Trophoblast cell (in vitro differentiated cells and primary cell): ENCODE results near the gene TMEFF2.

Experiments
- DNase-seq, 2 donors: peaks; one replicate each; pipeline ENCODE4 v3.0.0-alpha.2; 2016
- H2AFZ ChIP-seq: 2 replicates; pipeline ENCODE4 v1.6.1; 2013; ENCODE audit warnings: low read length, moderate library complexity, mild to moderate bottlenecking; ENCODE audit not compliant: insufficient read depth, poor library complexity
- H2AK5ac ChIP-seq: 2 replicates; pipeline ENCODE4 v1.6.1; 2013; ENCODE audit warnings: mild to moderate bottlenecking, low read length
- H2BK120ac ChIP-seq: 2 replicates; pipeline ENCODE4 v1.6.1; 2013; ENCODE audit warnings: low read length, mild to moderate bottlenecking, moderate library complexity; ENCODE audit not compliant: insufficient read depth, poor library complexity
- H2BK12ac ChIP-seq: 2 replicates; pipeline ENCODE4 v1.6.1; 2013; ENCODE audit warnings: mild to moderate bottlenecking, low read length, moderate library complexity
- H2BK5ac ChIP-seq: 2 replicates; pipeline ENCODE4 v1.6.1; 2013; ENCODE audit warnings: low read length, low read depth, moderate library complexity, mild to moderate bottlenecking; ENCODE audit not compliant: poor library complexity
- H3K14ac ChIP-seq: 2 replicates; pipeline ENCODE4 v1.6.1; 2013; ENCODE audit warnings: mild to moderate bottlenecking, low read length
- H3K18ac ChIP-seq: 2 replicates; pipeline ENCODE4 v1.6.1; 2013; ENCODE audit warnings: mild to moderate bottlenecking, low read length
- H3K23ac ChIP-seq: 2 replicates; pipeline ENCODE4 v1.6.1; 2013; ENCODE audit warnings: low read length
- H3K27ac ChIP-seq: 2 replicates; pipeline ENCODE4 v1.5.1; 2013; ENCODE audit warnings: low read depth, mild to moderate bottlenecking, inconsistent platforms, low read length, moderate library complexity
- H3K27me3 ChIP-seq: 2 replicates; pipeline ENCODE4 v1.6.1; 2013; ENCODE audit warnings: inconsistent platforms, mild to moderate bottlenecking, low read length, moderate library complexity; ENCODE audit not compliant: insufficient read depth
- H3K36me3 ChIP-seq, 2 experiments: 1 replicate in 1 of 2; 2 replicates in 1 of 2; pipeline ENCODE4 v1.6.1; 2013; ENCODE audit warnings: low read length in 2 of 2, mild to moderate bottlenecking in 2 of 2, moderate library complexity in 1 of 2; ENCODE audit not compliant: insufficient read depth in 2 of 2, control insufficient read depth in 1 of 2
- H3K4ac ChIP-seq: 2 replicates; pipeline ENCODE4 v1.6.1; 2013; ENCODE audit warnings: low read depth, mild to moderate bottlenecking, low read length, moderate library complexity
- H3K4me1 ChIP-seq, 2 experiments: 1 replicate in 1 of 2; 2 replicates in 1 of 2; pipeline ENCODE4 v1.6.1; 2013; ENCODE audit warnings: low read length in 2 of 2, mild to moderate bottlenecking in 2 of 2, moderate library complexity in 1 of 2; ENCODE audit not compliant: insufficient read depth in 2 of 2, control insufficient read depth in 1 of 2
- H3K4me2 ChIP-seq: 2 replicates; pipeline ENCODE4 v1.6.1; 2013; ENCODE audit warnings: inconsistent platforms, mild to moderate bottlenecking, low read length, moderate library complexity
- H3K4me3 ChIP-seq: 2 replicates; pipeline ENCODE4 v1.5.1; 2013; ENCODE audit warnings: mild to moderate bottlenecking, low read depth, low read length, inconsistent platforms
- H3K79me1 ChIP-seq: one replicate; pipeline ENCODE4 v1.6.1; 2013; ENCODE audit warnings: low read length
- H3K79me2 ChIP-seq: 2 replicates; pipeline ENCODE4 v1.6.1; 2013; ENCODE audit warnings: low read length, mild to moderate bottlenecking; ENCODE audit not compliant: control insufficient read depth, insufficient read depth, poor library complexity
- H3K9ac ChIP-seq: 2 replicates; pipeline ENCODE4 v1.6.1; 2013; ENCODE audit warnings: mild to moderate bottlenecking, low read length
- H3K9me3 ChIP-seq: 2 replicates; pipeline ENCODE4 v1.6.1; 2013; ENCODE audit warnings: low read depth, mild to moderate bottlenecking, control low read depth, inconsistent platforms, low read length; ENCODE audit not compliant: insufficient read depth
- H4K12ac ChIP-seq: 2 replicates; pipeline ENCODE4 v1.6.1; 2013; ENCODE audit warnings: low read depth, mild to moderate bottlenecking, low read length, moderate library complexity
- H4K8ac ChIP-seq: 2 replicates; pipeline ENCODE4 v1.6.1; 2013; ENCODE audit warnings: low read depth, mild to moderate bottlenecking, low read length, moderate library complexity
- H4K91ac ChIP-seq: one replicate; pipeline ENCODE4 v1.6.1; 2013; ENCODE audit warnings: low read depth, mild to moderate bottlenecking, low read length, moderate library complexity
- WGBS: extraction: QIAGEN DNeasy Blood & Tissue Kit; methylation state at CpG from one replicate; pipeline ENCODE4 v1.1.7; 2013; ENCODE audit warnings: missing lambda C conversion rate; ENCODE audit not compliant: insufficient read length, insufficient coverage; ENCODE audit errors: extremely low coverage; 5-methylcytosine and 5-hydroxymethylcytosine counted together

Gene TMEFF2

GRCh38 chr2:192195548-192196418 is 1.1 kb upstream of the TMEFF2 start:
- Histone ChIP-seq H3K36me3 (no peaks in the 10 kb centered on the region), H2AK5ac (no peak overlapping the region), H3K4me3 (peak overlapping the region; percentile 18), H2AFZ (peak overlapping the region; percentile 19), H3K27ac (no peak overlapping the region), H3K27me3 (peaks cover 36% of the 10 kb centered on the region), H2BK5ac (no peak overlapping the region), H3K14ac (no peak overlapping the region), H3K4ac (no peak overlapping the region), H3K18ac (no peak overlapping the region), H3K79me2 (no peaks in the 10 kb centered on the region), H3K9me3 (no peaks in the 10 kb centered on the region), H4K8ac (no peak overlapping the region), H3K23ac (no peak overlapping the region), H4K12ac (no peak overlapping the region), H2BK12ac (no peak overlapping the region), H3K9ac (no peak overlapping the region), H4K91ac (no peak overlapping the region), H3K79me1 (no peaks in the 10 kb centered on the region), H3K4me1 (peaks cover 12 to 13% of the 10 kb centered on the region in 2 experiments), H2BK120ac (no peak overlapping the region), H3K4me2 (peak overlapping the region; percentile 67)
- peak; percentile 7 to 35 for DNase-seq
- no CpG with 5 or more reads among the region's 44 CpGs for WGBS

- Histone ChIP-seq H3K27ac (no peak overlapping the region), H3K4me2 (peak overlapping the region; percentile 67), H2BK12ac (no peak overlapping the region), H3K36me3 (no peaks in the 10 kb centered on the region), H2AFZ (peak overlapping the region; percentile 63), H3K79me1 (no peaks in the 10 kb centered on the region), H3K4ac (no peak overlapping the region), H2AK5ac (no peak overlapping the region), H3K14ac (no peak overlapping the region), H3K23ac (no peak overlapping the region), H3K79me2 (no peaks in the 10 kb centered on the region), H4K91ac (no peak overlapping the region), H4K8ac (no peak overlapping the region), H2BK120ac (no peak overlapping the region), H3K18ac (no peak overlapping the region), H2BK5ac (no peak overlapping the region), H3K27me3 (peaks cover 36% of the 10 kb centered on the region), H3K4me1 (peaks cover 12 to 13% of the 10 kb centered on the region in 2 experiments), H3K9ac (no peak overlapping the region), H3K9me3 (no peaks in the 10 kb centered on the region), H4K12ac (no peak overlapping the region), H3K4me3 (no peak overlapping the region)
- WGBS = no CpG with 5 or more reads among the region's 48 CpGs
- DNase-seq = peak in 1 of 2 donors; percentile 14
Observed at GRCh38 chr2:192194265-192194865, 368 bp downstream of the TMEFF2 start.

- no peak overlapping the region for H3K9ac ChIP-seq
- no peak overlapping the region for H3K23ac ChIP-seq
- H3K9me3 ChIP-seq = no peaks in the 10 kb centered on the region
- H4K8ac ChIP-seq = no peak overlapping the region
- H3K18ac ChIP-seq = no peak overlapping the region
- no peak overlapping the region for H2BK120ac ChIP-seq
- H2BK12ac ChIP-seq = no peak overlapping the region
- H3K14ac ChIP-seq = no peak overlapping the region
- no peak overlapping the region for H2BK5ac ChIP-seq
- no peak overlapping the region for H2AFZ ChIP-seq
- H3K4me3 ChIP-seq = no peak overlapping the region
- H3K36me3 ChIP-seq = no peaks in the 10 kb centered on the region
- peaks cover 9 to 10% of the 10 kb centered on the region in 2 experiments for H3K4me1 ChIP-seq
- no peak overlapping the region for H4K12ac ChIP-seq
- peaks cover 24% of the 10 kb centered on the region for H3K27me3 ChIP-seq
- H2AK5ac ChIP-seq = no peak overlapping the region
- WGBS = no CpG with 5 or more reads among the region's 1 CpG
- DNase-seq = peak in 1 of 2 donors; percentile 49
- no peaks in the 10 kb centered on the region for H3K79me2 ChIP-seq
- H3K27ac ChIP-seq = no peak overlapping the region
- no peak overlapping the region for H3K4ac ChIP-seq
- H3K4me2 ChIP-seq = no peak overlapping the region
- no peaks in the 10 kb centered on the region for H3K79me1 ChIP-seq
- no peak overlapping the region for H4K91ac ChIP-seq
Observed at GRCh38 chr2:192190474-192190873, 4.3 kb downstream of the TMEFF2 start.

GRCh38 chr2:192186806-192187205 is 7.9 kb downstream of the TMEFF2 start:
- H3K23ac ChIP-seq = no peak overlapping the region
- no peak overlapping the region for H3K9ac ChIP-seq
- no peak overlapping the region for H3K4me2 ChIP-seq
- H4K91ac ChIP-seq = no peak overlapping the region
- no peaks in the 10 kb centered on the region for H3K36me3 ChIP-seq
- no peak overlapping the region for H2BK12ac ChIP-seq
- no peak overlapping the region for H2AK5ac ChIP-seq
- WGBS = no CpG with 5 or more reads among the region's 5 CpGs
- H4K8ac ChIP-seq = no peak overlapping the region
- no peak overlapping the region for H3K4me3 ChIP-seq
- H3K27ac ChIP-seq = no peak overlapping the region
- no peak overlapping the region for H2BK5ac ChIP-seq
- H3K14ac ChIP-seq = no peak overlapping the region
- H3K4ac ChIP-seq = no peak overlapping the region
- H2AFZ ChIP-seq = no peak overlapping the region
- no peaks in the 10 kb centered on the region for H3K79me2 ChIP-seq
- H3K18ac ChIP-seq = no peak overlapping the region
- H3K9me3 ChIP-seq = no peaks in the 10 kb centered on the region
- no peaks in the 10 kb centered on the region for H3K79me1 ChIP-seq
- H3K27me3 ChIP-seq = no peaks in the 10 kb centered on the region
- H4K12ac ChIP-seq = no peak overlapping the region
- H3K4me1 ChIP-seq = no peaks in the 10 kb centered on the region
- H2BK120ac ChIP-seq = no peak overlapping the region
- no peak for DNase-seq
